Left cardiac atrium (tissue), 4 donors: ENCODE data around the gene ATP8B4. TPM values are rescaled to one million over a fixed set of nuclear protein-coding genes. Genes with fewer than 3 reads are reported as not detected.

Experiments
- ATAC-seq, 2 donors: fragments of 200-7000 bp; cut with Tn5 transposase; one replicate each; pipeline ENCODE4 v1.9.1; 2020; ENCODE audit warnings: mild to moderate bottlenecking in 2 of 2, moderate library complexity in 2 of 2
- DNase-seq: peaks from one replicate; pipeline ENCODE4 v3.0.0-alpha.2; 2020
- intact Hi-C, 2 donors: fragments of 100-400 bp; cut with DNase I; formaldehyde crosslinking; loops; one replicate each; pipeline versions ENCODE4 v1.14.1 to v1.15.1; 2022 to 2023
- total RNA-seq, 2 donors: library from RNA; stranded (reverse); fragmentation: NEBNext Ultra II Directional; extraction: Animal tissue kit (Norgen Biotek cat#: 25700); gene quantifications; one replicate each; pipeline ENCODE4 v1.2.1, GENCODE V29; 2021
- donor health status: DM: no; HTN: yes; CAD: no.
- donor health status: DM: no; HTN: yes; CAD: no; lungs with severe emphysema.
- donor health status: DM: yes; HTN: yes; CAD: no.
- donor health status: Dilated cardiomyopathy.

The ATP8B4 gene
- total RNA-seq, 2 donors from 2014 or later: 5.4 to 9.7 TPM

GRCh38 chr15:49927189-49927861 is 191.7 kb downstream of the ATP8B4 start:
- no peak for DNase-seq
- peak in 1 of 2 donors; percentile 34 for ATAC-seq
- intact Hi-C loops: no loop called here

GRCh38 chr15:49926740-49927139 is 192.3 kb downstream of the ATP8B4 start:
- ATAC-seq: no peak
- intact Hi-C loops: no loop called here
- DNase-seq: no peak

- no peak for ATAC-seq
- no peak for DNase-seq
- intact Hi-C loops: no loop called here
Measured at GRCh38 chr15:49923671-49924070, 195.4 kb downstream of the ATP8B4 start.

- DNase-seq: no peak
- ATAC-seq: no peak
- intact Hi-C loops: no loop called here
Measured at GRCh38 chr15:49919034-49919433, 200.0 kb downstream of the ATP8B4 start.

- ATAC-seq (peak; percentile 27 to 30), DNase-seq (no peak)
- intact Hi-C loops: no loop called here
Measured at GRCh38 chr15:49918121-49918520, 200.9 kb downstream of the ATP8B4 start.

GRCh38 chr15:49916998-49917397 is 202.0 kb downstream of the ATP8B4 start:
- intact Hi-C loops: no loop called here

GRCh38 chr15:49915822-49916221 is 203.2 kb downstream of the ATP8B4 start:
- no peak for DNase-seq
- intact Hi-C loops: no loop called here
- no peak for ATAC-seq

More at GRCh38 chr15:49916998-49917397, 202.0 kb downstream of the ATP8B4 start:
- ATAC-seq (peak in 1 of 2 donors; percentile 27), DNase-seq (no peak)

GRCh38 chr15:49908933-49909295 is 210.1 kb downstream of the ATP8B4 start:
- no peak for DNase-seq
- intact Hi-C loops: no loop called here
- no peak for ATAC-seq

- DNase-seq: no peak
- no peak for ATAC-seq
- intact Hi-C loops: no loop called here
Measured at GRCh38 chr15:49908236-49908932, 210.6 kb downstream of the ATP8B4 start.

GRCh38 chr15:49906966-49907365 is 212.1 kb downstream of the ATP8B4 start:
- ATAC-seq (no peak), DNase-seq (no peak)
- intact Hi-C loops: no loop called here

- ATAC-seq (no peak), DNase-seq (no peak)
- intact Hi-C loops: no loop called here
Measured at GRCh38 chr15:49905221-49905620, 213.8 kb downstream of the ATP8B4 start.

GRCh38 chr15:49904296-49904695 is 214.7 kb downstream of the ATP8B4 start:
- DNase-seq (no peak), ATAC-seq (no peak)
- intact Hi-C loops: no loop called here

GRCh38 chr15:49902685-49903501 is 216.1 kb downstream of the ATP8B4 start:
- intact Hi-C loops: no loop called here
- ATAC-seq: peak; percentile 86 to 89
- no peak for DNase-seq

- ATAC-seq (peak; percentile 8 to 22), DNase-seq (no peak)
- intact Hi-C loops: no loop called here
Measured at GRCh38 chr15:49901996-49902684, 216.9 kb downstream of the ATP8B4 start.

GRCh38 chr15:49901321-49901720 is 217.7 kb downstream of the ATP8B4 start:
- DNase-seq (no peak), ATAC-seq (no peak)
- intact Hi-C loops: no loop called here

- intact Hi-C loops: no loop called here
- no peak for ATAC-seq
Measured at GRCh38 chr15:49900903-49901235, 218.2 kb downstream of the ATP8B4 start.

GRCh38 chr15:49900006-49900902 is 218.8 kb downstream of the ATP8B4 start:
- peak in 1 of 2 donors; percentile 61 for ATAC-seq
- intact Hi-C loops: no loop called here

More at GRCh38 chr15:49900903-49901235, 218.2 kb downstream of the ATP8B4 start:
- DNase-seq: no peak

GRCh38 chr15:49898575-49899283 is 220.3 kb downstream of the ATP8B4 start:
- intact Hi-C loops: no loop called here
- ATAC-seq (no peak), DNase-seq (no peak)

More at GRCh38 chr15:49900006-49900902, 218.8 kb downstream of the ATP8B4 start:
- no peak for DNase-seq
